PC-3 (cell line): ENCODE data around the gene FGF12.

ENCODE experiments used
- EZH2 ChIP-seq: fragments of 300-600 bp; sonication (generic); IDR thresholded peaks from one replicate; pipeline ENCODE4 v1.6.1; 2017; ENCODE audit warnings: antibody characterized with exemption, mild to moderate bottlenecking, low read length; ENCODE audit not compliant: unreplicated experiment
- EZH2phosphoT487 ChIP-seq: fragments of 300-600 bp; sonication (generic); IDR thresholded peaks from 2 replicates; pipeline ENCODE4 v1.6.1; 2018; ENCODE audit warnings: mild to moderate bottlenecking, antibody characterized with exemption, low read length, borderline replicate concordance
- TF ChIP-seq, protein P1 (sequence below): fragments of 300-600 bp; sonication (generic); conservative IDR thresholded peaks from 2 replicates; pipeline ENCODE4 v1.5.1; 2017; ENCODE audit warnings: antibody characterized with exemption, low read depth, mild to moderate bottlenecking, low read length

GRCh38 chr3:192467230-192468140 lies 259.9 kb downstream of the FGF12 start:
- no peak for TF ChIP-seq EZH2phosphoT487
- TF ChIP-seq, protein P1, sequence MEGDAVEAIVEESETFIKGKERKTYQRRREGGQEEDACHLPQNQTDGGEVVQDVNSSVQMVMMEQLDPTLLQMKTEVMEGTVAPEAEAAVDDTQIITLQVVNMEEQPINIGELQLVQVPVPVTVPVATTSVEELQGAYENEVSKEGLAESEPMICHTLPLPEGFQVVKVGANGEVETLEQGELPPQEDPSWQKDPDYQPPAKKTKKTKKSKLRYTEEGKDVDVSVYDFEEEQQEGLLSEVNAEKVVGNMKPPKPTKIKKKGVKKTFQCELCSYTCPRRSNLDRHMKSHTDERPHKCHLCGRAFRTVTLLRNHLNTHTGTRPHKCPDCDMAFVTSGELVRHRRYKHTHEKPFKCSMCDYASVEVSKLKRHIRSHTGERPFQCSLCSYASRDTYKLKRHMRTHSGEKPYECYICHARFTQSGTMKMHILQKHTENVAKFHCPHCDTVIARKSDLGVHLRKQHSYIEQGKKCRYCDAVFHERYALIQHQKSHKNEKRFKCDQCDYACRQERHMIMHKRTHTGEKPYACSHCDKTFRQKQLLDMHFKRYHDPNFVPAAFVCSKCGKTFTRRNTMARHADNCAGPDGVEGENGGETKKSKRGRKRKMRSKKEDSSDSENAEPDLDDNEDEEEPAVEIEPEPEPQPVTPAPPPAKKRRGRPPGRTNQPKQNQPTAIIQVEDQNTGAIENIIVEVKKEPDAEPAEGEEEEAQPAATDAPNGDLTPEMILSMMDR = peak; percentile 95
- no peak for TF ChIP-seq EZH2
